ENCODE data around the gene WWP2.

DNA sequence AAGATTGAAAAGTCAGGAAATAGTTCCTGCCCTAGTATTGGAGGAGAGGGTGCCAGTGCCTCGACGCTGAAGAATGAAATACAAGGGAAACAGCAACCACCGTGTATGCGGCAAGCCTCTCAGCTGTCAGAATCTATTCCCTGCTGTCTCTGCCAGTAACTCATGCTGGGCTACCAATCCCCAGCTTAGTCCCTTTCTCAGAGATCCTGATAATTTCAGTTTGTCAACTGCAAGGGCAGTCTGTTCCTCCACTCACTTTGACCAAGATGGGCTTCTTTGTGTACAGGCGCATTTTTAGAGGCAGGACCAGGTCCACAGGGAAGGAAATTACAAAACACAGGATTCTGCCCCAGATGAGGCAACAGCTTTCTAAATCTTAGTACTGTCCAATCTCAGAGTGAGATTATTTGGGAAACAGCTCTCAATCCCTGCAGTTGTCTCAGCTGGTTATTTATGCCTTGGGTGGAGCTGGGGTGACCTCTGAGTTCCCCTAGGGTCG, 37.1 kb upstream of the WWP2 start:
- TF ChIP-seq CTCF (IDR thresholded peaks at IDR 0.05; ENCODE audit: low read length) (no peak), EZH2 (optimal IDR thresholded peaks at IDR 0.05; ENCODE audit: low read depth, low read length) (no peak), EZH2phosphoT487 (IDR thresholded peaks at IDR 0.05; ENCODE audit: low read length) (no peak)

All from MM.1S (cell line).